K562 (cell line): Measurements from ENCODE around the gene PTGES3L. TPM values are rescaled to one million over a fixed set of nuclear protein-coding genes. Genes with fewer than 3 reads are reported as not detected.

Experiments used
- BCL6 ChIP-seq: fragments of 250-450 bp; sonication (Bioruptor Pico); IDR thresholded peaks from 2 replicates; pipeline ENCODE4 v1.4.0; 2020
- CREB5 ChIP-seq: fragments of 250-450 bp; sonication (Bioruptor Pico); IDR thresholded peaks from 2 replicates; pipeline ENCODE4 v1.5.0; 2020; ENCODE audit warnings: mild to moderate bottlenecking
- GATAD2A ChIP-seq: fragments of 450-650 bp; IDR thresholded peaks from 2 replicates; pipeline ENCODE4 v1.6.1; 2017
- NFRKB ChIP-seq: fragments of 450-650 bp; IDR thresholded peaks from 2 replicates; pipeline ENCODE4 v1.6.1; 2016; ENCODE audit warnings: low read depth
- SIN3A ChIP-seq, 2 experiments: fragments of 150-350 bp in 1 of 2; IDR thresholded peaks; 2 replicates each; pipeline ENCODE4 v1.6.1; 2011 to 2016; ENCODE audit warnings: borderline replicate concordance in 2 of 2, low read depth in 2 of 2, low read length in 2 of 2, mild to moderate bottlenecking in 2 of 2, moderate library complexity in 2 of 2; ENCODE audit not compliant: control insufficient read depth in 1 of 2
- SMARCA5 ChIP-seq: fragments of 450-650 bp; IDR thresholded peaks from 2 replicates; pipeline ENCODE4 v1.6.1; 2016
- TSHZ1 ChIP-seq: fragments of 250-450 bp; sonication (Bioruptor Pico); IDR thresholded peaks from 2 replicates; pipeline ENCODE4 v1.4.0; 2020; ENCODE audit warnings: mild to moderate bottlenecking, moderate library complexity
- UBTF ChIP-seq, 2 experiments: IDR thresholded peaks; 2 replicates each; pipeline ENCODE4 v1.6.1; 2012; ENCODE audit warnings: improper control_type of control experiment in 2 of 2, low read depth in 2 of 2, low read length in 2 of 2, borderline replicate concordance in 1 of 2
- XRCC3 ChIP-seq: fragments of 450-650 bp; IDR thresholded peaks from 2 replicates; pipeline ENCODE4 v1.6.1; 2017; ENCODE audit warnings: mild to moderate bottlenecking, moderate library complexity
- YBX1 ChIP-seq: fragments of 450-650 bp; IDR thresholded peaks from 2 replicates; pipeline ENCODE4 v1.7.1; 2016; ENCODE audit warnings: mild to moderate bottlenecking
- ZNF224 ChIP-seq: sonication (generic); formaldehyde crosslinking; IDR thresholded peaks from 2 replicates; pipeline ENCODE4 v1.8.0; 2022; ENCODE audit warnings: mild to moderate bottlenecking, missing genetic modification reagents
- ZNF311 ChIP-seq: fragments of 250-450 bp; sonication (Bioruptor Pico); IDR thresholded peaks from 2 replicates; pipeline ENCODE4 v1.4.0; 2020; ENCODE audit warnings: mild to moderate bottlenecking, moderate library complexity
- ZNF592 ChIP-seq: fragments of 450-650 bp; IDR thresholded peaks from 2 replicates; pipeline ENCODE4 v1.6.1; 2017; ENCODE audit warnings: antibody characterized with exemption, mild to moderate bottlenecking
- ZNF717 ChIP-seq: fragments of 250-450 bp; sonication (Bioruptor Pico); IDR thresholded peaks from 2 replicates; pipeline ENCODE4 v1.5.0; 2021
- ZSCAN32 ChIP-seq: fragments of 450-650 bp; formaldehyde crosslinking; IDR thresholded peaks from 2 replicates; pipeline ENCODE4 v1.4.0; 2020; ENCODE audit warnings: mild to moderate bottlenecking, moderate library complexity
- polyA plus RNA-seq, 8 experiments: library from polyadenylated mRNA; depleted of rRNA in 4 of 8; stranded (reverse) in 5 of 8; unstranded in 3 of 8; fragments of >200 nt; fragmentation: Nextera tagmentation in 2 of 8; fragmentation: Illumina TruSeq in 1 of 8; extraction: Ambion mirVana in 2 of 8; extraction: Trizol in 1 of 8; gene quantifications; 2 replicates each; pipeline versions ENCODE4 v1.2.1 to v1.2.3, GENCODE V29; 2011 to 2014; ENCODE audit warnings: inconsistent platforms in 1 of 8, missing spikeins in 1 of 8
- total RNA-seq, 7 experiments: library from RNA; depleted of rRNA in 6 of 7; stranded (reverse); fragments of >200 nt in 6 of 7; fragmentation: Illumina TruSeq in 2 of 7; extraction: Trizol in 2 of 7; gene quantifications; 2 replicates each; pipeline versions ENCODE4 v1.2.1 to v1.2.3, GENCODE V29; 2011 to 2021; ENCODE audit warnings: low replicate concordance in 1 of 7

PTGES3L gene
- total and polyA plus RNA-seq, 9 of the 15 experiments (the other 6 are each of a cell fraction or from before 2014, with no cell fraction given) = 6.0 to 16.0 (median 9.6) TPM

GRCh38 chr17:43020789-43021740, 41.2 kb upstream of the PTGES3L start (continued):
- TF ChIP-seq ZNF224 (CRISPR knock-in tag) (no peak), YBX1 (no peak), SMARCA5 (peak; percentile 66; the same call in 1 of the 2 replicates), TSHZ1 (no peak), SIN3A (IDR thresholded peaks at IDR 0.05; ENCODE audit: borderline replicate concordance in 2 of 2, control insufficient read depth in 1 of 2, low read depth in 2 of 2, low read length in 2 of 2) (peak; percentile 43 to 66; a peak in 1 of 4 replicates), BCL6 (CRISPR knock-in tag) (no peak), CREB5 (CRISPR knock-in tag) (no peak), NFRKB (peak; percentile 46), XRCC3 (no peak), ZNF592 (0 out of 2 replicates have a peak, but pooled peaks have one; percentile 43), ZNF717 (CRISPR knock-in tag) (no peak), GATAD2A (peak; percentile 77; the same call in 1 of the 2 replicates), ZSCAN32 (CRISPR knock-in tag) (no peak), ZNF311 (CRISPR knock-in tag) (no peak), UBTF (IDR thresholded peaks at IDR 0.05; ENCODE audit: borderline replicate concordance in 1 of 2, low read depth in 2 of 2, low read length in 2 of 2) (peak in 1 of 2 experiments; percentile 58; a peak in 1 of 4 replicates)
